HEK293 (cell line): ENCODE results near the gene PDAP1.
A peak's percentile ranks its signal among the peaks of the same experiment; 100 is the strongest.

Source experiments
- CTCF ChIA-PET: fragments of 350-600 bp; formaldehyde crosslinking; extraction: SDS; loops from one replicate; lab custom pipeline; 2021; ENCODE audit warnings: antibody characterized with exemption; lab: Yijun Ruan, JAX
- POLR2A ChIA-PET: fragments of 300-600 bp; formaldehyde crosslinking; extraction: SDS; loops from one replicate; lab custom pipeline; 2020; ENCODE audit warnings: antibody characterized with exemption, inconsistent platforms; lab: Yijun Ruan, JAX
- H3K27ac ChIP-seq: fragments of 200-500 bp; sonication (Bioruptor generic); 2 replicates; pipeline ENCODE4 v1.5.1; 2014; ENCODE audit warnings: low read depth, low read length, control low read depth, inconsistent platforms; ENCODE audit errors: extremely low read depth
- H3K36me3 ChIP-seq, 2 experiments: fragments of 200-500 bp in 1 of 2; sonication (Bioruptor generic) in 1 of 2; 1 replicate in 1 of 2; 2 replicates in 1 of 2; pipeline ENCODE4 v1.5.1; 2014 to 2017; ENCODE audit warnings: inconsistent platforms in 2 of 2, low read length in 2 of 2; ENCODE audit not compliant: control insufficient read depth in 2 of 2, insufficient read depth in 1 of 2
- H3K4me1 ChIP-seq: fragments of 200-500 bp; sonication (Bioruptor generic); 2 replicates; pipeline ENCODE4 v1.5.1; 2014; ENCODE audit warnings: mild to moderate bottlenecking, low read length, inconsistent platforms; ENCODE audit not compliant: control insufficient read depth, insufficient read depth
- H3K4me3 ChIP-seq: 2 replicates; pipeline ENCODE4 v1.5.1; 2011; ENCODE audit warnings: low read depth, mild to moderate bottlenecking, control low read depth, low read length, moderate library complexity
- H3K9me3 ChIP-seq: fragments of 200-500 bp; sonication (Bioruptor generic); 2 replicates; pipeline ENCODE4 v1.5.1; 2014; ENCODE audit warnings: low read depth, low read length, inconsistent platforms; ENCODE audit not compliant: control insufficient read depth, insufficient read depth
- BCL11B ChIP-seq: fragments of 450-650 bp; formaldehyde crosslinking; IDR thresholded peaks from 2 replicates; pipeline ENCODE4 v1.5.1; 2016; ENCODE audit warnings: low read depth, missing biosample characterization, missing genetic modification characterization
- GFI1B ChIP-seq: fragments of 450-650 bp; formaldehyde crosslinking; IDR thresholded peaks from 2 replicates; pipeline ENCODE4 v1.5.1; 2016; ENCODE audit warnings: missing biosample characterization, missing genetic modification characterization
- INSM2 ChIP-seq: fragments of 450-650 bp; formaldehyde crosslinking; IDR thresholded peaks from 2 replicates; pipeline ENCODE4 v1.5.1; 2016; ENCODE audit warnings: missing biosample characterization, missing genetic modification characterization
- KLF16 ChIP-seq: fragments of 450-650 bp; formaldehyde crosslinking; IDR thresholded peaks from 2 replicates; pipeline ENCODE4 v1.5.1; 2017; ENCODE audit warnings: missing biosample characterization, missing genetic modification characterization
- ZBTB20 ChIP-seq: fragments of 450-650 bp; formaldehyde crosslinking; IDR thresholded peaks from 2 replicates; pipeline ENCODE4 v1.5.1; 2016; ENCODE audit warnings: missing biosample characterization, missing genetic modification characterization
- ZBTB44 ChIP-seq: fragments of 450-650 bp; IDR thresholded peaks from 2 replicates; pipeline ENCODE4 v1.5.1; 2018; ENCODE audit warnings: missing biosample characterization, mild to moderate bottlenecking, missing genetic modification characterization
- ZEB2 ChIP-seq: fragments of 450-650 bp; formaldehyde crosslinking; IDR thresholded peaks from 2 replicates; pipeline ENCODE4 v1.5.1; 2016; ENCODE audit warnings: missing biosample characterization, missing genetic modification characterization
- ZFP69B ChIP-seq: fragments of 450-650 bp; formaldehyde crosslinking; IDR thresholded peaks from 2 replicates; pipeline ENCODE4 v1.5.1; 2016; ENCODE audit warnings: missing biosample characterization, missing genetic modification characterization
- ZNF138 ChIP-seq: fragments of 450-650 bp; formaldehyde crosslinking; IDR thresholded peaks from 2 replicates; pipeline ENCODE4 v1.5.1; 2016; ENCODE audit warnings: missing biosample characterization, missing genetic modification characterization, borderline replicate concordance
- ZNF174 ChIP-seq: fragments of 450-650 bp; formaldehyde crosslinking; IDR thresholded peaks from 2 replicates; pipeline ENCODE4 v1.5.0; 2017; ENCODE audit warnings: missing biosample characterization, mild to moderate bottlenecking, missing genetic modification characterization
- ZNF223 ChIP-seq: fragments of 450-650 bp; formaldehyde crosslinking; IDR thresholded peaks from 2 replicates; pipeline ENCODE4 v1.5.1; 2016; ENCODE audit warnings: missing biosample characterization, missing genetic modification characterization
- ZNF311 ChIP-seq: fragments of 450-650 bp; formaldehyde crosslinking; IDR thresholded peaks from 2 replicates; pipeline ENCODE4 v1.5.1; 2017; ENCODE audit warnings: missing biosample characterization, missing genetic modification characterization, borderline replicate concordance
- ZNF335 ChIP-seq: fragments of 450-650 bp; formaldehyde crosslinking; conservative IDR thresholded peaks from 2 replicates; pipeline ENCODE4 v1.5.1; 2016; ENCODE audit warnings: missing biosample characterization, missing genetic modification characterization
- ZNF704 ChIP-seq: fragments of 450-650 bp; formaldehyde crosslinking; IDR thresholded peaks from 2 replicates; pipeline ENCODE4 v1.5.1; 2016; ENCODE audit warnings: missing biosample characterization, missing genetic modification characterization
- ZNF792 ChIP-seq: fragments of 450-650 bp; formaldehyde crosslinking; IDR thresholded peaks from 2 replicates; pipeline ENCODE4 v1.5.1; 2016; ENCODE audit warnings: missing biosample characterization, missing genetic modification characterization
- ZNF837 ChIP-seq: fragments of 450-650 bp; formaldehyde crosslinking; IDR thresholded peaks from 2 replicates; pipeline ENCODE4 v1.5.1; 2016; ENCODE audit warnings: missing biosample characterization, missing genetic modification characterization
- ZSCAN16 ChIP-seq: fragments of 450-650 bp; formaldehyde crosslinking; IDR thresholded peaks from 2 replicates; pipeline ENCODE4 v1.5.1; 2016; ENCODE audit warnings: missing biosample characterization, missing genetic modification characterization

Gene PDAP1

GRCh38 chr7:99373091-99374066 is 35.0 kb downstream of the PDAP1 start:
- Histone ChIP-seq H3K4me3 (no peak overlapping the region), H3K9me3 (no peaks in the 10 kb centered on the region), H3K27ac (no peak overlapping the region)
- POLR2A ChIA-PET = interaction anchor here (1.0 to 1.1 kb wide), 2 partner anchors 48 to 231 kb away, joined by 3 read pairs; partner anchors contain the start of gene ARPC1A
- TF ChIP-seq BCL11B (tag by site-specific recombination) (no peak), ZSCAN16 (no peak), ZNF704 (tag by site-specific recombination) (no peak)
- TF ChIP-seq, all 188 proteins: peak for 0
- H3K36me3 ChIP-seq = peaks cover 0 to 5% of the 10 kb centered on the region in 2 experiments; a peak in 1 of 3 replicates
- CTCF ChIA-PET = interaction anchor here (0.6 to 0.8 kb wide), 2 partner anchors 61 to 1870 kb away, joined by 3 read pairs; no protein-coding TSS in a partner anchor
- no peaks in the 10 kb centered on the region for H3K4me1 ChIP-seq

- H3K4me1 ChIP-seq = no peaks in the 10 kb centered on the region
Observed at GRCh38 chr7:99372275-99373090, 35.9 kb downstream of the PDAP1 start.

GRCh38 chr7:99371376-99371920 is 36.9 kb downstream of the PDAP1 start:
- Histone ChIP-seq H3K4me1 (no peaks in the 10 kb centered on the region), H3K36me3 (peaks cover under 1 to 9% of the 10 kb centered on the region in 2 experiments; a peak in 2 of 3 replicates), H3K4me3 (no peak overlapping the region), H3K27ac (no peak overlapping the region), H3K9me3 (no peaks in the 10 kb centered on the region)
- POLR2A ChIA-PET = interaction anchor here (0.7 kb wide), 1 partner anchor 1093 kb away, joined by 4 read pairs; no protein-coding TSS in a partner anchor
- CTCF ChIA-PET = interaction anchor here (0.7 kb wide), 1 partner anchor 25 kb away, joined by 3 read pairs; no protein-coding TSS in a partner anchor
- no peak for TF ChIP-seq ZNF792 (tag by site-specific recombination)
- TF ChIP-seq ZNF138 (tag by site-specific recombination) = no peak
- no peak for TF ChIP-seq INSM2 (tag by site-specific recombination)
- no peak for TF ChIP-seq GFI1B (tag by site-specific recombination)
- no peak for TF ChIP-seq ZNF174 (tag by site-specific recombination)
- no peak for TF ChIP-seq ZNF223
- no peak for TF ChIP-seq ZFP69B (tag by site-specific recombination)
- TF ChIP-seq KLF16 (tag by site-specific recombination) = no peak
- no peak for TF ChIP-seq ZNF837 (tag by site-specific recombination)
- no peak for TF ChIP-seq ZNF311 (tag by site-specific recombination)

More at GRCh38 chr7:99372275-99373090, 35.9 kb downstream of the PDAP1 start:
- POLR2A ChIA-PET = interaction anchor here (0.5 to 1.1 kb wide), 3 partner anchors 11 to 230 kb away, joined by 3 read pairs; no protein-coding TSS in a partner anchor
- no peak for TF ChIP-seq ZNF335 (tag by site-specific recombination)
- TF ChIP-seq ZBTB44 (tag by site-specific recombination) = no peak
- TF ChIP-seq ZEB2 (tag by site-specific recombination) = 0 out of 2 replicates have a peak, but pooled peaks have one; percentile 28
- TF ChIP-seq ZBTB20 (tag by site-specific recombination) = no peak
- TF ChIP-seq INSM2 (tag by site-specific recombination) = no peak
- Histone ChIP-seq H3K36me3 (no peaks in the 10 kb centered on the region; a peak in 1 of 3 replicates), H3K27ac (no peak overlapping the region), H3K4me3 (no peak overlapping the region), H3K9me3 (no peaks in the 10 kb centered on the region)
- CTCF ChIA-PET = interaction anchor here (0.8 kb wide), 1 partner anchor 60 kb away, joined by 3 read pairs; no protein-coding TSS in a partner anchor
